ENCODE measurements around the gene ARFGAP1.

Gene ARFGAP1

GRCh38 chr20:63318391-63319163 lies 46.0 kb downstream of the ARFGAP1 start:
- no peak for DNase-seq (ENCODE audit: low read depth, low spot score)

GRCh38 chr20:63319164-63320040 lies 46.8 kb downstream of the ARFGAP1 start:
- DNase-seq (ENCODE audit: low read depth, low spot score): no peak

DNA sequence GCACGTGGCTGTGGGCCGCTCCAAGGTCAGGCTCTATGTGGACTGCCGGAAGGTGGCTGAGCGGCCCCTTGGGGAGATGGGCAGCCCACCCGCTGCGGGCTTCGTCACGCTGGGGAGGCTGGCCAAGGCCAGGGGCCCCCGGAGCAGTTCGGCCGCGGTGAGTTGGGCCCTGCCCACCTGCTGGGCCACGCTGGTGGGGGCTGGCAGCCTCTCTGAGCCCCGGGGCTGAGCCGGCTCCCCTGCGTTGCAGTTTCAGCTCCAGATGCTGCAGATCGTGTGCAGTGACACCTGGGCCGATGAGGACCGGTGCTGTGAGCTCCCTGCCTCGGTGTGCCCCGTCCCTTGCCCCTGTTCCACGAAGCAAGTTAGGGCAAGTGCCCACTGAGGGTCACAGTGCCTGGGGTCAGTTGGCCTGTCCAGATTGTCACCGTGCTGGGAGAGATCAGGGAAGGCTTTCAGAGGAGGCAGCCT lies 47.5 kb downstream of the ARFGAP1 start:
- no peak for DNase-seq (ENCODE audit: low read depth, low spot score)

DNA sequence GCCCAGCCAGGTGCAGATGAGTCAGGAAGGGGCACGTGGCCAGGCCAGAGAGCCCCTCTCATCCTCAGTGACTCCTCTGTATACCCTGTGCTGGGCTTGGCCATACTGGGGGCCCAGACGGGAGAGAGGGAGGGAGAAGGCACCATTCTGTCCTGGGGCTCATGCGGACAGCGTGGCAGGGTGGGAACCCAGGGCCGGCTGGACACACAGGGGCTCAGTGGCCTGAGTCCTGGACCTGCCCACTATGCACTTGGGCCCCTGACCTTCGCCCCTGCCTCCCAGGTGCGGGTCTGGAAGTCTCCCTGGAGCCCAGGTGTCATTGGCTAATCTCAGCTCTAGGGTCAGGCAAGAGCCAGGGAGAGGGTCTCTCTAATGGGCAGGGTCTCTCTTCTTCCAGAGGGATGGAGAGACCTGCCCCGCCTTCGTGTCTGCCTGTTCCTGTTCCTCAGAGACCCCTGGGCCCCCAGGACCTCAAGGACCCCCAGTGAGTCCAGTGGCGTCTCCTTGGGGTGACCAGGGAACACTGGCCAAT lies 48.1 kb downstream of the ARFGAP1 start:
- no peak for DNase-seq (ENCODE audit: low read depth, low spot score)

GRCh38 chr20:63321148-63321831 lies 48.7 kb downstream of the ARFGAP1 start:
- DNase-seq (ENCODE audit: low read depth, low spot score): peak; percentile 66

DNA sequence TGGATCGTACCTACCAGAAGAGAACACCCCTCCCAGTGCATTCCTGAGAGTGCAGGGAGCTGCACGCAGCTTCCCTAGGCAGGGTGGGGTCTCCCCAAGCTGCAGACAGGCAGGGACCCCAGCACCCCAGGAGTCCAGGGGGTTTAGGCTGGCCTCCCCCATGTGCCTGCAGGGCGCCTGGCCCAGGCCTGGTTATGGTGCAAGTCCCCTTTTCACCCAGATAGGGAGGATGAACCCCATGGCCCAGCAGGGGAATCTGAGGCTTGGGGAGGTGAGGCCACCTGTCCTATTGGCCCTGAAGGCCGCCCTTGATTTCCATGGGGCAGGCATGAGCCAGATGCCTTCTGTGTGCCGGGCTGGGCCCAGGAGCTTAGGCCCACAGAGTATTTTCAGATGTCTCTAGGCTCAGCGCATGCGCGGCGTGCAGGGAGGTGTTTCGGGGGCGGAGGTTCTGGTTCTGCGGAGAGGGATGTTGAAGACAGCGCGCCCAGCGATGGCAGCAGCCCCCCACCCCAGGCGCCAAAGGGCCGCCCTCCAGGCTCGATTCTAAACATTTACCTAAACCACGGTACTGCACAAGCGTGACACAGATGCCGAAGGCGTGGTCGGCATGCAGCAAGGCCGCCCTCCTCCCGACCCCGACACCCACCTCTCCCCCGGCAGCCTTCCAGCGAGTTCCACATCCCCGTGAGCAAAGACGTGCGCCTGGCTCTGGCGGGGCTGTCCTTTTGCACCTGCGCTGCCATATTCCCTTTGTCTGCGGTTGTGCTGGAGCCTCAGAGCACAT lies 49.7 kb downstream of the ARFGAP1 start:
- DNase-seq (ENCODE audit: low read depth, low spot score): no peak

- no peak for DNase-seq (ENCODE audit: low read depth, low spot score)
Observed at GRCh38 chr20:63322933-63323273, 50.3 kb downstream of the ARFGAP1 start.

- no peak for DNase-seq (ENCODE audit: low read depth, low spot score)
Observed at GRCh38 chr20:63323357-63323981, 50.9 kb downstream of the ARFGAP1 start.

DNA sequence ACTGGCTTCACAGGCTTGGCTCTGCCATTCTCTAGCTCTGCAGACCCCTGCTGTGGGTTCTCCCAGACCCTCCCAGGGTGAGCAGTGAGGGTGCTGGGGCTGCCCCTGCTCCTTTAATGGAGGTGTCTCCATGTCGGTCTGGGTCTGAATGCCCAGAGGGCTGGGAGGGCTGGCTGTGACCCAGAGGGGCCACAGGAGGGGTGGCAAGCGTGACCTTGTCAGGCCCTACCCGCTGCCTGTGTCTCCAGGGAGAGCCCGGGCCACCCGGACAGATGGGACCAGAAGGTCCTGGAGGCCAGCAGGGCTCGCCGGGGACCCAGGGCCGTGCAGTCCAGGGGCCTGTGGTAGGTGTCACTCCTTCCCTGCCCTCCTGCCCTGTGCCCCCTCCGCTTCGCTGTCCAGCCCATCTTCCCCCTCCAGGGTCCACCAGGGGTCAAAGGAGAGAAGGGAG lies 52.4 kb downstream of the ARFGAP1 start:
- no peak for DNase-seq (ENCODE audit: low read depth, low spot score)

DNA sequence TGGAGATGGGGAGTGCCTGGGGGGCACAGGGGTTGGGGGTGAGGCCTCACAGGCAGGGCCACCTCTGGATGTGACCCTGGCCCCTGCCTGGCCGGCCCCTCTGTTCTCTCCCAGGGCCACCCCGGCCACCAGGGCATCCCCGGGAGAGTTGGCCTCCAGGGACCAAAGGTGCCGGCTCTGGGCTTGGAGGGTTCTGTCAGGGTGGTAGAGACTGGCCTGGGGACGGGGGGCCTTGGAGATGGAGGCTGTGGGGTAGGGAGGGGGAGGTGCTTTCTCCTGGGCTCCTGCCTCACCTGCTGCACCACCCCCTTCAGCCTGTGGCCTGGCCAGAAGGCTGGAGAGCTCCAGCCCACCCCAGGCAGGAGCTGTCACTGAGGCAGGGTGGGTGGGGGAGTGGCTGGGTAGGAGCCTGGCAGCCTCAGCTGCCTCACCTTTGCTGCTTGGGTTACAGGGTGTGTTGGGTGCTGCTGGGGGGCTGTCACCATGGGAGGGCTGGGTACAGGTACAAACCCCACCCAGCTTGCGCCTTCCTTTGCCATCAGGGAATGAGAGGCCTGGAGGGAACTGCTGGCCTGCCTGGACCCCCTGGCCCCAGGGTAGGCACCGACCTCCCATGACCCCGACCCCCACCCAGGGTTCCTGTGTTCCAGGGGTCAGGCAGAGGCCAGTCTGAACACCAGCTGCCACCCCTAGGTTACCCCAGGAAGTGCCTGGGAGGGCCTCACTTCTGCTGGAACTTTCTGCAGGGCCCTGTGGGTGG lies 53.1 kb downstream of the ARFGAP1 start:
- DNase-seq (ENCODE audit: low read depth, low spot score): no peak

- DNase-seq (ENCODE audit: low read depth, low spot score): no peak
Observed at GRCh38 chr20:63326314-63327230, 54.0 kb downstream of the ARFGAP1 start.

GRCh38 chr20:63327231-63327745 lies 54.7 kb downstream of the ARFGAP1 start:
- no peak for DNase-seq (ENCODE audit: low read depth, low spot score)

DNA sequence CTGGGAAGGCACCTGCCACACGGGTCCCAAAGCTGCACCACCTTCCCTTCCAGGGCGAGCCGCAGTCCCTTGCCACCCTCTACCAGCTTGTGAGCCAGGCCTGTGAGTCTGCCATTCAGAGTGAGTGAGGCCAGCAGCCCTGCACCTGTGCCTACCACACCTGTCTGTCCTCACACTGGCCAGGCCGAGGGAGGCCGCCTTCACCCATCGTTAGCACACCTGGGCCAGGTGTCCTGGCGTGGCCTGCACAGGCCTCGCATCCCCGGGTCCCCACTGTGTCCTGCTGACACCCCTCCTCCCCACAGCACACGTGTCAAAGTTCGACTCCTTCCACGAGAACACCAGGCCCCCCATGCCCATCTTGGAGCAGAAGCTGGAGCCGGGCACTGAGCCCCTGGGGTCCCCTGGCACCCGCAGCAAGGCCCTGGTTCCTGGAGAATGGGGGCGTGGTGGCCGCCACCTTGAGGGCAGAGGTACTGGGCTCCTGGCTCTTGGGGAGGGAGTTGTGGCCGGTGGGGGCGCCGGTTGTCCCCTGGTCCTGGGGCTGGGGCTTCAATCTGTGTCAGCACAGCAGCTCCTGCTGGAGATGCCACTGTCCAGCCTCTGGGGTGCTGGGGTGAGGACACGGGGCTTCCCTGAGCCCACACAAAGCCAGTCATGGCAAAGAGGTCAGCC lies 55.5 kb downstream of the ARFGAP1 start:
- no peak for DNase-seq (ENCODE audit: low read depth, low spot score)

DNA sequence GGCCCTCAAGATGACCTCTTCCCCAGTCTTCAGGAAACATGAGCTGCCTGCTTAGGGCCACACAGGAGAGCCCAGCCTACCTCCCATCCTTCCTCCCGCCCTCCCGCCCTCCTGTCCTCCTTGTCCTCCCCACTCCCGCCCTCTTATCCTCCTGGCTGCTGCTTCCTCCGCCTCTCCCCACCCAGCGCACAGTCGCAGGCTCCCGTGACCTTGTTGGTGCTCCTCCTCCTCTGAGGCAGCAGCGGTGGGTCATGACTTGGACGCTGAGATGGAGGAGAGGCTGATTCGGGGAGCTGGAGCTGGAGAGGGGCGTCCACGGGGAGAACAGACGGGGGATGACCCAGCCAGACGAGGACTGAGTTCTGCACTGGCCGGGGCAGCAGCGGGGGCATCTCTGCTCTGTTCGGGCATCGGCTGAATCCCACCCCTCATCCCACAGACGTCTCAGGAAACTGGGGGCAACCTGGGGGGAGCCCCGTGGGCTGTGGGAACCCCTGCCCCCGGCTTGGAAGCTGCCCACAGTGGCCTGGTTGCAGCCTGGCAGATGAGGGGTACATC lies 56.2 kb downstream of the ARFGAP1 start:
- no peak for DNase-seq (ENCODE audit: low read depth, low spot score)

- DNase-seq (ENCODE audit: low read depth, low spot score): no peak
Observed at GRCh38 chr20:63329331-63330083, 56.9 kb downstream of the ARFGAP1 start.

DNA sequence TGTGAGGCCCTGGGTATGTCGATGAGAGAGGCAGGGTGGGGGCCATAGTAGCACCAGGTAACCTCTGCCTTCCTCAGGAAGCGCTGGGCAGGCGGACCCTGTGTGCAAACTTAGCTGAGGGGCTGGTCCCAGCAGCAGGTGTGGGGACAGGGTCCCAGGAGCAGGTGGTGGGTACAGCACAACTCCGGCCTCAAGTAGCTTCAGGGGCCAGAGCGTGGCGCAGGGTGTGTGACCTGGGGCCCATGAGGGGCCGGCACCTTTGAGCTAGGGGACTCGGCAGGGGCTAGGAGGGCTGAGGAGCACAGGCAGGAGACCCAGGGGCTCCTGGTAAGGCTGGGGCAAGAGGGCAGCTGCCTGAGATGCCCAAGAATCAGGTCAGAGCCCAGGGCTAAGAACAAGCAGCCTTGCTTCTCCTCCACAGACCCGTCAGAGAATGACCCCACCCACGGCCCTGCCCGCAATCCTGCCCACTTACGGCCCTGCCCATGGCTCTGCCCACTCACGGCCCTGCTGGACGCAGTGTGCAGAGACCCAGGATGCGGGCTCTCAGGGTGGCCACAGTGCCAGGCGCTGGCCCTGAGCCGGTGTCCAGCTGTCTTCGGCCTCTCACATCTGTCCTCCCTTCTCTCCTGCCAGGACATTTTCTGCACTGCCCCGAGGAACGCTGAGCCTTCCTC lies 57.6 kb downstream of the ARFGAP1 start:
- DNase-seq (ENCODE audit: low read depth, low spot score): no peak

All from astrocyte of the hippocampus (primary cell).